Activated CD4-positive, CD25-positive, alpha-beta regulatory T cell treated with anti-CD3 and anti-CD28 coated beads, Interleukin-2, amount 50 U/mL, for 24 hours (primary cell): ENCODE data around the gene OR10G8.
"Not testable (repeated sequence)": the region's sequence is repeated elsewhere in the genome, so short reads cannot be mapped to it uniquely, and the experiment has no call there.

Experiments used
- ATAC-seq, 2 donors: fragments of 150-1000 bp; cut with Tn5 transposase; one replicate each; pipeline ENCODE4 v1.10.0; 2021; ENCODE audit warnings: mild to moderate bottlenecking in 1 of 2, moderate library complexity in 1 of 2

Gene OR10G8

GRCh38 chr11:124026498-124026897 is at the start of gene OR10G8:
TSS of gene OR10G8 (plus strand) at chr11:124026798. CDS start at chr11:124029623, 2,825 bp downstream.
- no peak for ATAC-seq

GRCh38 chr11:123977731-123978347 is 48.8 kb upstream of the OR10G8 start, which contains the start of gene OR10S1:
TSS of gene OR10S1 (minus strand) at chr11:123977781. CDS start at chr11:123977664, 117 bp downstream.
- ATAC-seq: no peak

- no peak for ATAC-seq
These were observed 47.3 kb upstream of the OR10G8 start for GRCh38 chr11:123979311-123979710.

- ATAC-seq: no peak
These were observed 31.5 kb upstream of the OR10G8 start, which contains the start of gene OR10G6 for GRCh38 chr11:123995119-123995518. TSS of gene OR10G6 (minus strand) at chr11:123995161. CDS start at chr11:123995161, 0 bp downstream.

- no peak for ATAC-seq
These were observed 13.9 kb upstream of the OR10G8 start, which contains the start of gene OR10G4 for GRCh38 chr11:124012697-124013096. TSS of gene OR10G4 (plus strand) at chr11:124012997. CDS start at chr11:124015575, 2,578 bp downstream.

GRCh38 chr11:124015837-124016236 is 10.8 kb upstream of the OR10G8 start:
- ATAC-seq: not testable (repeated sequence)

- ATAC-seq: no peak
These were observed 10.1 kb downstream of the OR10G8 start for GRCh38 chr11:124036666-124037065.

GRCh38 chr11:124039557-124039956 is 13.0 kb downstream of the OR10G8 start:
- no peak for ATAC-seq

GRCh38 chr11:124041254-124041653 is 14.7 kb downstream of the OR10G8 start, which contains the start of gene OR10G7:
TSS of gene OR10G7 (minus strand) at chr11:124041325. CDS start at chr11:124039001, 2,324 bp downstream.
- ATAC-seq: no peak

GRCh38 chr11:124043420-124043819 is 16.8 kb downstream of the OR10G8 start:
- ATAC-seq: no peak

- ATAC-seq: no peak
These were observed 24.1 kb downstream of the OR10G8 start for GRCh38 chr11:124050748-124051147.

GRCh38 chr11:124052966-124053365 is 26.4 kb downstream of the OR10G8 start:
- no peak for ATAC-seq

GRCh38 chr11:124068601-124069110 is 42.1 kb downstream of the OR10G8 start:
- no peak for ATAC-seq

GRCh38 chr11:124069429-124070401 is 43.1 kb downstream of the OR10G8 start:
- peak; percentile 72 to 77 for ATAC-seq

- ATAC-seq: peak in 1 of 2 donors; percentile 58
These were observed 44.5 kb downstream of the OR10G8 start for GRCh38 chr11:124070915-124071622.

- no peak for ATAC-seq
These were observed 45.0 kb downstream of the OR10G8 start for GRCh38 chr11:124071623-124071948.

- no peak for ATAC-seq
These were observed 45.5 kb downstream of the OR10G8 start for GRCh38 chr11:124072147-124072546.

- no peak for ATAC-seq
These were observed 48.0 kb downstream of the OR10G8 start for GRCh38 chr11:124074554-124074953.

- ATAC-seq: no peak
These were observed 48.9 kb downstream of the OR10G8 start for GRCh38 chr11:124075492-124075840.

GRCh38 chr11:124075841-124076651 is 49.4 kb downstream of the OR10G8 start:
- peak; percentile 7 to 42 for ATAC-seq

- no peak for ATAC-seq
These were observed 50.7 kb downstream of the OR10G8 start for GRCh38 chr11:124077266-124077665.

- ATAC-seq: no peak
These were observed 52.0 kb downstream of the OR10G8 start for GRCh38 chr11:124078591-124078990.
